Measurements from ENCODE around the gene RPP25.

The RPP25 gene

GRCh38 chr15:74982183-74982582 is 25.6 kb upstream of the RPP25 start:
- H3K9me3 Mint-ChIP-seq = peaks cover 0 to under 1% of the 10 kb centered on the region in 2 donors
- ATAC-seq (replicated peaks) (no peak), DNase-seq (no peak)
- peaks cover 5 to 9% of the 10 kb centered on the region in 2 donors for H3K4me1 Mint-ChIP-seq
- H3K27me3 Mint-ChIP-seq = peaks cover 42 to 56% of the 10 kb centered on the region in 2 donors
- H3K27ac Mint-ChIP-seq = no peak overlapping the region
- no peaks in the 10 kb centered on the region for H3K36me3 Mint-ChIP-seq
- H3K4me3 Mint-ChIP-seq = no peak overlapping the region

- Mint-ChIP-seq H3K36me3 (no peaks in the 10 kb centered on the region), H3K27ac (no peak overlapping the region), H3K27me3 (peaks cover 20 to 42% of the 10 kb centered on the region in 2 donors), H3K4me1 (peaks cover 0 to under 1% of the 10 kb centered on the region in 2 donors), H3K9me3 (no peaks in the 10 kb centered on the region), H3K4me3 (no peak overlapping the region)
- DNase-seq = no peak
- no peak for ATAC-seq (replicated peaks)
Observed at GRCh38 chr15:74978503-74978902, 21.9 kb upstream of the RPP25 start.

- Mint-ChIP-seq H3K27ac (no peak overlapping the region), H3K9me3 (no peaks in the 10 kb centered on the region), H3K36me3 (no peaks in the 10 kb centered on the region), H3K27me3 (peaks cover 20 to 45% of the 10 kb centered on the region in 2 donors), H3K4me3 (no peak overlapping the region), H3K4me1 (no peaks in the 10 kb centered on the region)
- DNase-seq = no peak
- ATAC-seq (replicated peaks) = no peak
Observed at GRCh38 chr15:74978077-74978476, 21.5 kb upstream of the RPP25 start.

- Mint-ChIP-seq H3K9me3 (no peaks in the 10 kb centered on the region), H3K4me1 (no peaks in the 10 kb centered on the region)
Observed at GRCh38 chr15:74977599-74977998, 21.0 kb upstream of the RPP25 start.

GRCh38 chr15:74976159-74976558 is 19.6 kb upstream of the RPP25 start:
- no peaks in the 10 kb centered on the region for H3K4me1 Mint-ChIP-seq
- no peak overlapping the region for H3K4me3 Mint-ChIP-seq
- ATAC-seq (replicated peaks) = no peak
- no peaks in the 10 kb centered on the region for H3K9me3 Mint-ChIP-seq
- H3K27me3 Mint-ChIP-seq = peaks cover 26 to 54% of the 10 kb centered on the region in 2 donors
- H3K36me3 Mint-ChIP-seq = no peaks in the 10 kb centered on the region
- no peak overlapping the region for H3K27ac Mint-ChIP-seq
- DNase-seq = no peak

More at GRCh38 chr15:74977599-74977998, 21.0 kb upstream of the RPP25 start:
- Mint-ChIP-seq H3K4me3 (no peak overlapping the region), H3K27ac (no peak overlapping the region), H3K36me3 (no peaks in the 10 kb centered on the region), H3K27me3 (peaks cover 25 to 49% of the 10 kb centered on the region in 2 donors)
- no peak for DNase-seq
- ATAC-seq (replicated peaks) = peak in 1 of 2 donors; percentile 43

- H3K9me3 Mint-ChIP-seq = no peaks in the 10 kb centered on the region
- peaks cover 11 to 26% of the 10 kb centered on the region in 2 donors for H3K27me3 Mint-ChIP-seq
- no peak overlapping the region for H3K4me3 Mint-ChIP-seq
- DNase-seq (no peak), ATAC-seq (replicated peaks) (no peak)
- H3K36me3 Mint-ChIP-seq = no peaks in the 10 kb centered on the region
- H3K27ac Mint-ChIP-seq = no peak overlapping the region
- no peaks in the 10 kb centered on the region for H3K4me1 Mint-ChIP-seq
Observed at GRCh38 chr15:74967670-74968069, 11.1 kb upstream of the RPP25 start.

- DNase-seq = no peak
- Mint-ChIP-seq H3K27me3 (peaks cover 31 to 44% of the 10 kb centered on the region in 2 donors), H3K36me3 (no peaks in the 10 kb centered on the region), H3K4me3 (no peak overlapping the region), H3K27ac (no peak overlapping the region), H3K9me3 (no peaks in the 10 kb centered on the region), H3K4me1 (no peaks in the 10 kb centered on the region)
- ATAC-seq (replicated peaks) = no peak
Observed at GRCh38 chr15:74964794-74965193, 8.2 kb upstream of the RPP25 start.

- no peak for DNase-seq
- Mint-ChIP-seq H3K4me3 (no peak overlapping the region), H3K27ac (no peak overlapping the region), H3K36me3 (no peaks in the 10 kb centered on the region), H3K9me3 (no peaks in the 10 kb centered on the region), H3K4me1 (peaks cover 7 to 14% of the 10 kb centered on the region in 2 donors), H3K27me3 (peaks cover 46 to 58% of the 10 kb centered on the region in 2 donors)
- ATAC-seq (replicated peaks) = no peak
Observed at GRCh38 chr15:74963213-74963612, 6.6 kb upstream of the RPP25 start.

GRCh38 chr15:74962671-74963070 is 6.1 kb upstream of the RPP25 start:
- Mint-ChIP-seq H3K4me1 (peaks cover 7 to 20% of the 10 kb centered on the region in 2 donors), H3K9me3 (no peaks in the 10 kb centered on the region), H3K4me3 (no peak overlapping the region), H3K27ac (no peak overlapping the region), H3K27me3 (peaks cover 49 to 64% of the 10 kb centered on the region in 2 donors), H3K36me3 (no peaks in the 10 kb centered on the region)
- DNase-seq (no peak), ATAC-seq (replicated peaks) (no peak)

GRCh38 chr15:74962219-74962618 is 5.6 kb upstream of the RPP25 start:
- Mint-ChIP-seq H3K36me3 (no peaks in the 10 kb centered on the region), H3K27me3 (peaks cover 49 to 68% of the 10 kb centered on the region in 2 donors), H3K9me3 (no peaks in the 10 kb centered on the region), H3K27ac (no peak overlapping the region), H3K4me3 (no peak overlapping the region), H3K4me1 (peaks cover 7 to 24% of the 10 kb centered on the region in 2 donors)
- ATAC-seq (replicated peaks) (no peak), DNase-seq (no peak)

GRCh38 chr15:74961616-74962015 is 5.0 kb upstream of the RPP25 start:
- Mint-ChIP-seq H3K27ac (no peak overlapping the region), H3K36me3 (no peaks in the 10 kb centered on the region), H3K4me3 (no peak overlapping the region), H3K4me1 (peaks cover 7 to 30% of the 10 kb centered on the region in 2 donors), H3K9me3 (no peaks in the 10 kb centered on the region), H3K27me3 (peaks cover 49 to 69% of the 10 kb centered on the region in 2 donors)
- DNase-seq = no peak
- ATAC-seq (replicated peaks) = no peak

GRCh38 chr15:74960995-74961588 is 4.5 kb upstream of the RPP25 start:
- peaks cover 7 to 30% of the 10 kb centered on the region in 2 donors for H3K4me1 Mint-ChIP-seq

GRCh38 chr15:74960286-74960685 is 3.7 kb upstream of the RPP25 start:
- Mint-ChIP-seq H3K27ac (no peak overlapping the region), H3K36me3 (no peaks in the 10 kb centered on the region), H3K4me3 (no peak overlapping the region), H3K9me3 (no peaks in the 10 kb centered on the region), H3K4me1 (peaks cover 10 to 37% of the 10 kb centered on the region in 2 donors), H3K27me3 (peaks cover 53 to 74% of the 10 kb centered on the region in 2 donors)
- DNase-seq = no peak
- ATAC-seq (replicated peaks) = no peak

More at GRCh38 chr15:74960995-74961588, 4.5 kb upstream of the RPP25 start:
- H3K36me3 Mint-ChIP-seq = no peaks in the 10 kb centered on the region
- no peak overlapping the region for H3K27ac Mint-ChIP-seq
- no peaks in the 10 kb centered on the region for H3K9me3 Mint-ChIP-seq
- H3K4me3 Mint-ChIP-seq = no peak overlapping the region
- no peak for DNase-seq
- no peak for ATAC-seq (replicated peaks)
- H3K27me3 Mint-ChIP-seq = peaks cover 49 to 69% of the 10 kb centered on the region in 2 donors

GRCh38 chr15:74959586-74959939 is 3.0 kb upstream of the RPP25 start:
- no peak for DNase-seq
- H3K4me3 Mint-ChIP-seq = peak overlapping the region in 1 of 2 donors; percentile 7
- peak overlapping the region; percentile 9 for H3K27ac Mint-ChIP-seq
- no peaks in the 10 kb centered on the region for H3K9me3 Mint-ChIP-seq
- no peak for ATAC-seq (replicated peaks)
- peaks cover 56 to 77% of the 10 kb centered on the region in 2 donors for H3K27me3 Mint-ChIP-seq
- H3K36me3 Mint-ChIP-seq = no peaks in the 10 kb centered on the region
- H3K4me1 Mint-ChIP-seq = peaks cover 13 to 44% of the 10 kb centered on the region in 2 donors

GRCh38 chr15:74958908-74959585 is 2.5 kb upstream of the RPP25 start:
- peaks cover 56 to 78% of the 10 kb centered on the region in 2 donors for H3K27me3 Mint-ChIP-seq
- H3K4me3 Mint-ChIP-seq = peak overlapping the region; percentile 43 to 52
- H3K4me1 Mint-ChIP-seq = peaks cover 13 to 44% of the 10 kb centered on the region in 2 donors
- no peak for DNase-seq
- H3K27ac Mint-ChIP-seq = peak overlapping the region; percentile 56
- H3K36me3 Mint-ChIP-seq = no peaks in the 10 kb centered on the region
- no peak for ATAC-seq (replicated peaks)
- no peaks in the 10 kb centered on the region for H3K9me3 Mint-ChIP-seq

Data from stimulated activated naive B cell treated with anti-CD40 and anti-IgM and Interleukin-4, amounts not matched to agents 10 μg/mL and 1 μg/mL and 100 μg/mL, for 72 hours (primary cell).